HG03045 (cell line): ENCODE measurements around the gene PCDH9.

ENCODE experiments used
- ATAC-seq: cut with Tn5 transposase; IDR thresholded peaks from one replicate; pipeline ENCODE4 v1.9.1; 2021; ENCODE audit warnings: mild to moderate bottlenecking, moderate library complexity; ENCODE audit not compliant: unreplicated experiment

Gene PCDH9, protein sequence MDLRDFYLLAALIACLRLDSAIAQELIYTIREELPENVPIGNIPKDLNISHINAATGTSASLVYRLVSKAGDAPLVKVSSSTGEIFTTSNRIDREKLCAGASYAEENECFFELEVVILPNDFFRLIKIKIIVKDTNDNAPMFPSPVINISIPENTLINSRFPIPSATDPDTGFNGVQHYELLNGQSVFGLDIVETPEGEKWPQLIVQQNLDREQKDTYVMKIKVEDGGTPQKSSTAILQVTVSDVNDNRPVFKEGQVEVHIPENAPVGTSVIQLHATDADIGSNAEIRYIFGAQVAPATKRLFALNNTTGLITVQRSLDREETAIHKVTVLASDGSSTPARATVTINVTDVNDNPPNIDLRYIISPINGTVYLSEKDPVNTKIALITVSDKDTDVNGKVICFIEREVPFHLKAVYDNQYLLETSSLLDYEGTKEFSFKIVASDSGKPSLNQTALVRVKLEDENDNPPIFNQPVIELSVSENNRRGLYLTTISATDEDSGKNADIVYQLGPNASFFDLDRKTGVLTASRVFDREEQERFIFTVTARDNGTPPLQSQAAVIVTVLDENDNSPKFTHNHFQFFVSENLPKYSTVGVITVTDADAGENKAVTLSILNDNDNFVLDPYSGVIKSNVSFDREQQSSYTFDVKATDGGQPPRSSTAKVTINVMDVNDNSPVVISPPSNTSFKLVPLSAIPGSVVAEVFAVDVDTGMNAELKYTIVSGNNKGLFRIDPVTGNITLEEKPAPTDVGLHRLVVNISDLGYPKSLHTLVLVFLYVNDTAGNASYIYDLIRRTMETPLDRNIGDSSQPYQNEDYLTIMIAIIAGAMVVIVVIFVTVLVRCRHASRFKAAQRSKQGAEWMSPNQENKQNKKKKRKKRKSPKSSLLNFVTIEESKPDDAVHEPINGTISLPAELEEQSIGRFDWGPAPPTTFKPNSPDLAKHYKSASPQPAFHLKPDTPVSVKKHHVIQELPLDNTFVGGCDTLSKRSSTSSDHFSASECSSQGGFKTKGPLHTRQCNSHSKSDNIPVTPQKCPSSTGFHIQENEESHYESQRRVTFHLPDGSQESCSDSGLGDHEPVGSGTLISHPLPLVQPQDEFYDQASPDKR (N-terminal part only)

DNA sequence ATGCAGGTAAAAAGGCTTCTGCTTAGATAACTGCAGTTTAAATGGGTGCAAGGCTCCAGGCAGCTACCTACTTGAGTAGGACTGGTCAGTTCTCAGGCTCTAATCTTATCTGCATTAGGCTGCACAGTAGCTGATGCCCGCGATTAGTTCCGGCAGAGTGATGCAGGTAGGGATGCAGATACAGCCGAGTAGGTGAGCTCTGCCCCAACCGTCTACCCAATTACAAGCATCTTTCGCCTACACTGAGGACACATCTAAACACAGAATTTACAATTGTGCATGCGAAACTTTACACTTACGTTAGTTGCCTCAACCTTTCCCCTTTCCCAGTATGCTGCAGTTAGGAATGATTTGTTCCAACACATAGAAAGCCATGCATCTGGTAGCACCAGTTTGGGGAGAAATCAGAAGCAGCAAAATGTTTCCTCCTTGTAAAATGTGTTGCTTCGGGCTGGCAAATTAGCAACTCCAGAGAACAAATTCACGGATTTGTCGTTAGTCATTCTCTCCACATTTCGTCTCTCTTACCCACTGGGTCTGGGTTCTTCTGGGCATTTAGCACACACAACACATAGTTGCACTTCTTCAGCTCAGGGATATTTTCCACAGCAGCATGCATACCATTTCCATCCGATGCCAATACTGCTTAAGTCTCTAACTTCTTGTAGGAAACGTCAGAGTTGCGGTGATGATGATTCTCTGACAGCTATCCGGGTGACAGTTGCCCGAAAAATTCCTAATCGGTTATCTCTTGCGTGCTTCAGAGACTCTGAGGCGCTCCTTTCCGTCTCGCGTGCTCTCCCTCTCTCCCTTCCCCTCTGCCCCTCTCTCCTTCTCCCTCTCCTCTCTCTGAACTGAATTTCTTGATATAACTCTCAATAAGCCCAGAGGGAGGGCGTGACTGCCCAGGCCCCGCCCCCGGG, at the start of gene PCDH9:
TSS of gene PCDH9 (minus strand) at position 856 of the 923 bp plus-strand sequence. CDS start 1,896 bp downstream, outside the sequence.
- peak; percentile 6 for ATAC-seq

DNA sequence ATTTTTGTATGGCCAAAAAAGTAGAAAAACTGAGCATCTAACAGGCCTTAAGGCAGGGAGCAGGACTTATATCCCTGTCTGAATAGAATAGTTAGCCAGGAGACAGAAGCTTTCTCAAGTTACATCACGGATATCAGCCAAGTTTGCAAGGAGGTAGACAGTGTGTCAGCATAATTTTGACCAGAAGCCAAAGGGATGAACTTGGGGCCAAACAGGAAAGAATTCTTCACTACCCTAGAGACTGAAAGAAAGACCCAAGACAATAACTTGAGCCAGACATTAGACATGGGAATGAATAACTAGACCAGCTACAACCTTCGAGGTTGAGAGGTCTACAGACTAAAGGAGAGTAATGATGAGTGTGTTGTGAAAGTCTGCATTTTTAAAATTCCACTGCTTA, 48.1 kb upstream of the PCDH9 start:
- no peak for ATAC-seq

DNA sequence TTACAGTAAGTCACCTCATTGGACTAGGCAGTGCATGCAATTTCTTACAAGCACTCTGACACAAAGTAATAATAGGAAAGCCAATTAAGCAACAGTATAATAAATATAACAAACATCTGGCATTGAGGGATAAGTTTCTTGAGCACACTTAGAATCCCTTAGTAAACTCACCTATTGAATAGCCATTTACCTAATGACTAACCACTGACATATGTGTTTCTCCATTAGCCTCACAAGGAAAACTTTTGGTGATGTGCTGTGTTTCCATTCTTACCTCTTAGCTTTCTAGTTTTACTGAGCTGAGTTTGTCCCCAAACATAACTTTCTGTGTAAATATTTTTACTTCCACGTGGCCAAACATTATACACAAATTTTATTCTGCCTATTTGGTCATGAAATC, 47.4 kb upstream of the PCDH9 start:
- no peak for ATAC-seq

DNA sequence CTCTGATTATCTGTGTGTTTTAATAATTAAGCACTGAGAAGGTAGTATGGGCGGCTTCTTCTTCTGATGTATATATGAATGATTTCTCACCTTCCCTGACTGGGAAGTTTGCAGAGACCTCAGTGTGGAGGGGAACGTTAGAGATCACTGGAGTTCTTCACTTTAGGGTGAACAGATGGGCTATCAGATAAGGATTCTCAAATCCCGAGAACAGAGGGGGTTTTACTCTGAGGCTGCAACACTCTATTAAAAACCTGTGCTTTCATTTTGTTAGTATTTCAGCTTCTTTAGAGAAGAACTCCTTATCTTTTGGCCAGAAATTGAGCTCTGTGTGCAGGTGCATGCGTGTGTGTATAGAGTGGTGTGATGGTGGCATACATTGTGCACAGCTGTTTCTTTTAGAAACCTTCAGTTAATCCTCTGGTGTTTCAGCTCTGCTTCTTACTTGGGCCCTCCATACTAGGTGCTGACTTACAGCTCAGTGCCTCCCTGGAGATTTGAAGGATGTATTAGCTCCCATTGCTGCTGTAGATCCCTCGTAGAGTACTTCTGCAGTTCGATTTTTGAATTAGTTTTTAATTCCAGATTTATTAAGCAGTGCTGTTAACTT, 45.3 kb upstream of the PCDH9 start:
- ATAC-seq, result no peak

DNA sequence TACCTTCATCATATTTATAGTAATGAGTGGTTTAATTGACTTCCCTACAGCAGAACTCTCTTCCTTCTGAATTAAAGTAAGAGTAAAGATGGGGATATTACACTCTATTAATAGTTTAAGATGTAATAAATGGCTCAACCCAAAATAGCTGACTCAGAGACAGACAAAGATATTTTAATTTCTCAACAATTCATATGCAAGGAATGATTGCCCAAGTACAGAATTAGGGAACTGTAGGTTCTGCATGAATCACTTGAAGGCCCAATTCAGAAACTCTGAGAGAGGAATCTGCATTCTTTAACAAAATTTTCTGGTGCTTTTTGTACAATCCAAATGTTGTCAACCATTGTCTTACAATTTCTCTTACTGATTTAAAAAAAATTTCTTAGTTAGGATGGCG, 42.9 kb upstream of the PCDH9 start:
- no peak for ATAC-seq

DNA sequence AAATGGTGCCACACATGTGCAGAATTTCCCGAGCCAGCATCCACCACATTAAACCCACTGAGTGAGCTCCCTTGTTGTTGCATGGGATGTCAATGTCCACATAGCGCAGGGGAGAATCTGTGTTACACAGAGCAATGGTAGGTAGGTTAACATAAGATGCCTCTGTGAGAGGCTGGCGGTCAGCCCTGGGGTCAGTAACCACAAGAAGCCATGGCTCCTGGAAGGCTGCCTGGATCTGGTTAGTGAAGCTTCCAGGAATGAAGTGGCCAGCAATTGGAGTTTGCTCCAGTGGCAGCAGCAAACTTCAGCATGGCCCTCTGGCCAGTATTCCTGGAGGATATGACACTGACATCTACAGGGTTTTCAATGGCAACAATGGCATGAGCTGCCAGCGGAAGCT, 37.0 kb upstream of the PCDH9 start:
- ATAC-seq, result no peak

DNA sequence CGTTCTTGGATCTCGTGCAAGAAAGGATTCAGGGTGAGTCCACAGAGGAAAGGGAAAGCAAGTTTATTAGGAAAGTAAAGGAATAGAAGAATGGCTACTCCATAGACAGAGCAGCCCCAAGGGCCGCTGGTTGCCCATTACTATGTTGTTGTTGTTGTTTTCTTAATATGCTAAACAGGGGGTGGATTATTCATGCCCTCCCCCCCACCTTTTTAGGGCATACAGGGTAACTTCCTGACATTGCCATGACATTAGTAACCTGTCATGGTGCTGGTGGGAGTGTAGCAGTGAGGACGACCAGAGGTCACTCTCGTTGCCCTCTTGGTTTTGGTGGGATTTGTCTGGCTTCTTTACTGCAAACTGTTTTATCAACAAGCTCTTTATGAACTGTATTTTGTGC, 29.1 kb upstream of the PCDH9 start:
- ATAC-seq, result no peak

DNA sequence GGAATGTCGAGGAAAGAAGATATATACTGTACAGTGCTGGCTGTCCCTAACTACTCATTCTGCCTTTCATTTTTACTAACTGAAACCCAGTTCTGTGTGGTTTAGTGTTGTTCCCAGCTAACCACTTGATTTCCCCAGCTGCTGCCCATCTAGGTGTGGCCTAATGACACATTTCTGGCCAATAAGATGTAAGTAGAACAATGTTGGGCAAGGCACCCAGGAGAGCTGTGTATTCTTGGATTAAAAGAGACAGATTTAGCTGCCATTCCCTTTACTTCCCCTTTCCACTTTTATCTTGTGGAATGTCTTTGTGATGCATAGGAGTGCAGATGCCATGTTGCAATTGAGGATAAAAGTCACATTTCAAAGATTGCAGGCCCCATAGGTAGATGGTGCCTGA, 28.3 kb upstream of the PCDH9 start:
- ATAC-seq, result peak; percentile 68

DNA sequence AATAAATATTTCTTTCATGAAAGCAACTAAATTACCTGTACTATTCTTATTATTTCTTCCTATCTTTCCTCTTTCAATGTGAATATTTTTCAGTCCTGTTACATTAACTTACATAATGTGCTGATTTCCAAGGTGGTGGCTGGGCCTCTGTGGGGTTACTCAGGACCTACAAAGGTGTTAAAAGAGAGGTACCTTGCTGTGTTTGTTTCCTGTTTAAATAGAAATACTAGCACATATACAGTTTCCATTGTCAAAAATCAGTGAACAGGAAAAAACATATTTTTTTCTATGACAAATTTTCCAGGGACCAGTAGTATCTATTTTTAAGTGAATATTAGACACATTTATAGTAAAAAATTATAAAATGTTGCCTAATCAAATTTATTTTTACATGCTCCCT, 8.7 kb upstream of the PCDH9 start:
- no peak for ATAC-seq

DNA sequence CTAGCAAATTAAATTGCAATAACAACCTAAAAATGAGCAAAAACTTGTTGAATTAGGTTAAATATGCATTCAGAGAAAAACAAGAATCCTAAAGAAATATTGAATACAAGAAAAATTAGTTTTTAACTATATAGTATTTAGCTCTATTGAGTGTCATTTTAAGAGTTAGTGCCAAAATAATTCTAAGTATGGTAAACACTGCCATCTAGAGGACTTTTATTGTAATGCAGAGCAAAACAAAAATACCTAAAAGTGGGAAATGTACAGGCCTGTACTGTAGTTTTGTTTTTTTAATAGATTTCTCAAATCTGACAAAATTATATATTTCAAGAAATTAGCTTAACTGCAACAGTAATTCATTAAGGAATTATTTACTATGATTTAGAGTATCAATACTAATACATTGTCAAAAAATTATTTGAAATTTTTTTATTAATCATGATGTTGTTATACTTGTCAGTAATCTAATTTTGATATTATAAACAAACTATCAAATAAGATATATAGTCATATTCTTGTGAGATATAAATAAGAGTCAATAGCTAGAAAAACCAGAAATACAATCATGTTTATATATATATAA, 8.2 kb upstream of the PCDH9 start:
- no peak for ATAC-seq

DNA sequence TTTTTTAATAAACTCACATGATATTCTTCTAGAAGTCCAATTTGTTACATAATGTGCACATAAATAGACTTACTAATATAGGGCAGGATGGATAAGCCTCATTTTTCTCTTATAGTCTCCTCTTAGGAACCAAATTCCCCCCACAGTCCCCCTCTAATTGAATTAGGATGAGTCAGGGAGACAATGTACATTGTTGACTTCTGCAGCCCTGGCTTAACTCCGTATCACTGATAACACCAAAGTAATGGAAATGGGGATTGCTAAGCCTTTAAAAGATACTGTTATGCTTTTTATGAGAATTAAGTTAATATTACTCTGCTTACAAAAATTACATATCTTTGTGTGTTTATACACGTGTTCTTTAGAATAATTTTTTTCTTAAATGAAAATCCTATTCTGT, 5.1 kb upstream of the PCDH9 start:
- no peak for ATAC-seq

DNA sequence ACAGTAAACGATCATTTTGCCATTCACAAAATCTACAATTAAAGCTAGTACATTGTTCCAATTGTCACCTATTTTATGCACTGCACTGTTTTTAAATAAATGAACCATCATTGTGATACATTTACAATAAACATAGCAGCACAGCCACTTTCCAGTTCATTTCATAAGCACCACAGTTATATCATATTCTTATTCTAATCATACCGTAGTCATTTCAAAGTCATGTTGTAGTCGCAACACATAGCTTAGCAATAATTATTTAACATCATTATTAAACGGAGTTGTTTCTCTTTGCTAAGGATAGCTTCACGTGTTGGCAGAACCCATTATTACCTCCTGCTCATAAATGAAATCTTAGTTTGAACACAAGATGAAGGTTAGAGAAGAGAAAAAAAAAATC, 2.2 kb upstream of the PCDH9 start:
- no peak for ATAC-seq

DNA sequence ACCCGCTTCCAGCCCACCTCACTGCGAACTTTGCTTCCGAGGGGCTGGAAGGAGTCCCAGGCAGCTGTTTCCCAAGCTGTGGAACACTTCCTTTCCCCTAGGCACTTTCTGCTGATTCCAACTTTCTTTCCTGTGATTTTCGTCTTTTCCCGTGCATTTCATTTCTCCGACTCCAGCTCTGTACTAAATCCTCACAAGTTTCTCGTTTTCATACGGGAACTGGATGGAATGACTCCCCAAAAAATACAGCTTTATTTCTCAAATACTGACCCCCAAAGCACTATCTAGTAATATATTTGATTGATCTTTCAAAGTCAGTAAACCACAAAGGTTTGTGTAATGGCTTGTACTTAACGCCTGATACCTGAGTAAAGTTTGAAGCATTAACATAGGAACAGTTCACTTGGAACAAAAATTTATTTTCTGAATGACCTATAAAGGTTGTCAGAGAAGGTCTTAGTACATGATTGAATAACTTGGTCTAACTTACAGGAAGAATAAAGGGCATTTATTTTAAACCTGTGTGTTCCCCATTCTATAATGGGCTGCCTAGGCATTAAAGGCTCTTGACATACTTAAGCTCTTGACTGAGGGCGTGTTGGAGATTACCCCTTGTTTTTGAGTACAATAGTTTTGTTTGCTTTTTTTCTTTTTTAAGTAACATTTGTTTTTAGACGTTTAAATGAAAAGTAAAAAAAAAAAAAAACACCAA, 1.3 kb upstream of the PCDH9 start:
- no peak for ATAC-seq

DNA sequence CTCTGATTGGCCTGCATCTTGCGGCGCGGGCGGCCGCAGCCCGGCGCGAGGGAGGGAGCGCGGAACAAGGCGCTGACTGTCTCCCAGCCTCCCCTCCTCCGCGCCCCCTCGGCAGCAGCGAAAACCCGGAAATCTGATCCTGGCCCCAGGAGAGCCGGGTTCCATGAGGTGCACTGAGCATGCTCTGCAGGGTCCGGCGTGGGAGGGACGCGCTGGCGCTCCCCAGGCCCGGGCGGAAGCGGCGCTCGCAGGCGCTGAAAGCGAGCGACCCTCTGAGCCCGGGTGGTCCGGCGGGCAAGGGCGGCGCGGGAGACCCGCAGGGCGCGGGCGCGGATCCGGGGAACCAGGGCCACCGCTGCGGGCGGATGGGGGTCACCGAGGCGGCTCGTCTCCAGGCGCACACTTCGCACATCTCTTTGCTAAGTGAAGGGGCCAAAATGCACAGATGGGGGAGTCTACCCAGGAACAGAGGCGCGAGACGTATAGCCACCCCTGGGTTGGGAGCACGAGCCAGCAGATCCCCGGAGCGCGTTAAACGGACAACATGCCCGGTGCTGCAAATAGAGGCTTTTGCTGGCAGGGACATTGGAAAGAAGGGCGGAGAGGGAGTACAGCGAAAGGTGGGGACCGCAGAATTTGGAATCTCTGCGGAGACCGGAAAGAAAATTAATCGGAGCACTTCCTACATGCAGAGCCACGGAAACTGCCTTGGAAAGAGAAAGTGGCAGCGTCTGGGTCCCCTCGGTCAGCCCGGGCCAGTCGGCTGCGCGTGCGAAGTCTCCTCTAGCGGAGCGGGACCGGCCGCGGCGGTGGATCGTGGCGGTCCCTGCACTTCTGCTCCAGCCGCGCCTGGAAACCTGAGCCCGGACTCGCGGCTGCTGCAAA, 510 bp upstream of the PCDH9 start:
- peak; percentile 99 for ATAC-seq

DNA sequence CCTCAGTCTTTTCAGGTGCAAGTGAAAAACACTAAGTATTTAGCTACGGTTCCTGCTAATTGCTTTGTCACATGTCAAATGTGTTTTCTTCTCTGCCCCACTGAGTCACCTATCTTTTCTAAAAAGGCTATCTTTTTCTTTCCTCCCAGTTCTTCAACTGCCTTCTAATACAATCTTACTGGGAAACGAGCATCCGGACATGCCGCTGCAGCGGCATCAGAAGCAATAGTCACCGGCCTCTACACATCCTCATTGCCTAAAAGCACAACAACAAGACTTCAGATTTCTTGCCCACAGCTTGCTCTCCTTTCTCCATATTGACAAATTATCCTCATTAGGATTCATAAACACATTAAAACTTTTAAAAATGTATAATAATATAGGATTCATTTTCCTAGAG, 1.2 kb downstream of the PCDH9 start:
- ATAC-seq, result no peak

DNA sequence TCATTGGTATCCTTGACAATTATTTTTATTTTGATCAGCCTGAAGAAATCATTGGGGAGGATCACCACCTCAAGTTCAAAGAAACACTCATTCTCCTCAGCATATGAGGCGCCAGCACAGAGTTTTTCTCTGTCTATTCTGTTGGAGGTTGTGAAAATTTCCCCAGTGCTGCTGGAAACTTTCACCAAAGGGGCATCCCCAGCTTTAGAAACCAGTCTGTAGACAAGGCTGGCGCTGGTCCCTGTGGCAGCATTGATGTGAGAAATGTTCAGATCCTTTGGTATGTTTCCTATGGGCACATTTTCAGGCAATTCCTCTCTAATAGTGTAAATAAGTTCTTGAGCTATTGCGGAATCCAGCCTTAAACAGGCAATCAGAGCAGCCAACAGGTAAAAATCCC, 2.1 kb downstream of the PCDH9 start:
- no peak for ATAC-seq

DNA sequence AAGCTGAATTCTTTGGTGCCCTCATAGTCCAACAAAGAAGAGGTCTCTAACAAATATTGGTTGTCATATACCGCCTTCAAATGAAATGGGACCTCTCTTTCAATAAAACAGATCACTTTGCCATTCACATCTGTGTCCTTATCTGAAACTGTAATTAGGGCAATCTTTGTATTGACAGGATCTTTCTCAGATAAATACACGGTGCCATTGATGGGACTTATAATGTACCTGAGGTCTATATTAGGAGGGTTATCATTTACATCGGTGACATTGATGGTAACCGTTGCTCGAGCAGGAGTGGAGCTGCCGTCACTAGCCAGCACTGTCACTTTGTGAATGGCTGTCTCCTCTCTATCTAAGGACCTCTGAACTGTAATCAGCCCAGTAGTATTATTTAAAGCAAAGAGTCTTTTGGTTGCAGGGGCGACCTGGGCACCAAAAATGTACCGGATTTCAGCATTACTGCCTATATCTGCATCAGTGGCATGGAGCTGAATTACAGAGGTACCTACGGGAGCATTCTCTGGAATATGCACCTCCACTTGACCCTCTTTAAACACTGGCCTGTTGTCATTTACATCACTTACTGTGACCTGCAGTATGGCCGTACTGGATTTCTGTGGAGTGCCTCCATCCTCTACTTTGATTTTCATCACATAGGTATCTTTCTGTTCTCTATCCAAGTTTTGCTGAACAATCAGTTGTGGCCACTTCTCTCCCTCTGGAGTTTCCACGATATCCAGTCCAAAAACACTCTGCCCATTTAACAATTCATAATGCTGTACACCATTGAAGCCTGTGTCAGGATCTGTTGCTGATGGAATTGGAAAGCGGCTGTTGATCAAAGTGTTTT, 2.8 kb downstream of the PCDH9 start:
- no peak for ATAC-seq
